ENCODE measurements around the gene PPOX. TPM values are rescaled to one million over a fixed set of nuclear protein-coding genes. Genes with fewer than 3 reads are reported as not detected.

Gene PPOX
- total and polyA plus RNA-seq, 2 experiments from 2014 or later = 26.5 to 39.6 TPM

DNA sequence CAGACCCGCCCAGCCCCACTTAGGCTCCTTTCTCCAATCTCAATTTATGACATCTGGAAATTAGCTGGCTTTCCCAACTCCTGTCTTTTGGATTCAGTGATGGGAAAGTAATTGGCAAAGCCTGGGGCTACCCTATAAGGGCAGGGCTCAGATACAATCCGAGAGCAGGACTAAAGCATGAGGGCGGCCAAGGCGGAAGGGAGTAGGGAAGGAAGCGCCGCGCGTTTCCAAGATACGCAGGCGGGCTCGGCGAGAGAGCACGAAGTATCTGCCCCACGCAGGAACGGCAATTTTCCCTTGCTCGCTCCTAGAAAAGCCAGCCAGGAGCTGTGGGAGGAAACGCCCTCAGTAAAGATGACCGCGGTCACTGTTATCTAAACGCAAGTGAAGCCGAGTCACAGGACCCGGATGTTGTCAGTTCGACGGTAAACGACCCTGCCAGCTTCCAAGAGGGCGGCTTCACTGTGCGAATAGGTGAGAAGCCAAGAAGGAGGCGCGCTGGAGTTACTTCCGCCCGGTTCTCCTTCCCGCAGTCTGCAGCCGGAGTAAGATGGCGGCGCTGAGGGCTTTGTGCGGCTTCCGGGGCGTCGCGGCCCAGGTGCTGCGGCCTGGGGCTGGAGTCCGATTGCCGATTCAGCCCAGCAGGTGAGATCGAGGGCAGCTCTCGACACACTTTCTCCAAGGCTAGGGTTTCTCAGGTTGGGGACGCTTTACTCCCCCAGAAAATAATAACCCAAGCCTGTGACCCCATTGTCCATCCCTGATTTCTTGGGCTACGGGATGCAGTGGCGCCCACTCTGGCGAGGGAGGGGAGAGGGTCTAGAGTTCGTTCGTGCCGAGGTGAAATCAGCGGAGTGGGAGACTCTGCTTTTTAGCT is 35.8 kb downstream of the PPOX start, which contains the start of gene NDUFS2:
Gene NDUFS2 (plus strand): TSS at position 532 of the 877 bp plus-strand sequence. CDS start 19 bp downstream, at position 551.
- Mint-ChIP-seq H3K36me3 (ENCODE audit: low read depth) (peaks cover 35% of the 10 kb centered on the region), H3K27ac (peak within 1 kb of the TSS; percentile 98), H3K4me1 (peaks cover 52% of the 10 kb centered on the region), H3K27me3 (ENCODE audit: insufficient read depth, low read depth, poor library complexity) (peaks cover 17% of the 10 kb centered on the region), H3K4me3 (peak within 1 kb of the TSS; percentile 89), H3K9me3 (no peaks in the 10 kb centered on the region; the same call in 2 of the 3 replicates)
- peaks cover 35% of the 10 kb centered on the region; the same call in 1 of the 2 replicates for H3F3A ChIP-seq (replicated peaks; ENCODE audit: low read depth)
- peaks cover 11% of the 10 kb centered on the region for H3K36me3 ChIP-seq (ENCODE audit: insufficient read depth)
- H3K4me2 ChIP-seq = peak within 1 kb of the TSS; percentile 85
- H3K27me3 ChIP-seq (ENCODE audit: insufficient read depth) = no peaks in the 10 kb centered on the region
- H4K20me1 ChIP-seq (replicated peaks; ENCODE audit: insufficient read depth) = no peaks in the 10 kb centered on the region; the same call in 1 of the 2 replicates
- ATAC-seq (peak; percentile 73), DNase-seq (ENCODE audit: low spot score) (peak; percentile 100)
- peaks cover 46% of the 10 kb centered on the region for H3K4me1 ChIP-seq (ENCODE audit: insufficient read depth)
- no peaks in the 10 kb centered on the region for H3K9me2 ChIP-seq (ENCODE audit: insufficient read depth)
- peak within 1 kb of the TSS; percentile 66 for H3K4me3 ChIP-seq
- H3K27ac ChIP-seq (ENCODE audit: low read depth) = peak within 1 kb of the TSS; percentile 99
- H3K79me2 ChIP-seq (replicated peaks; ENCODE audit: insufficient read depth) = peaks cover 32% of the 10 kb centered on the region
- H2AFZ ChIP-seq = peak within 1 kb of the TSS; percentile 57
- TF ChIP-seq JUNB (IDR thresholded peaks at IDR 0.05; ENCODE audit: unreplicated experiment) = no peak
- TF ChIP-seq EZH2phosphoT487 (IDR thresholded peaks at IDR 0.05; ENCODE audit: unreplicated experiment) = no peak
- TF ChIP-seq, protein P1, sequence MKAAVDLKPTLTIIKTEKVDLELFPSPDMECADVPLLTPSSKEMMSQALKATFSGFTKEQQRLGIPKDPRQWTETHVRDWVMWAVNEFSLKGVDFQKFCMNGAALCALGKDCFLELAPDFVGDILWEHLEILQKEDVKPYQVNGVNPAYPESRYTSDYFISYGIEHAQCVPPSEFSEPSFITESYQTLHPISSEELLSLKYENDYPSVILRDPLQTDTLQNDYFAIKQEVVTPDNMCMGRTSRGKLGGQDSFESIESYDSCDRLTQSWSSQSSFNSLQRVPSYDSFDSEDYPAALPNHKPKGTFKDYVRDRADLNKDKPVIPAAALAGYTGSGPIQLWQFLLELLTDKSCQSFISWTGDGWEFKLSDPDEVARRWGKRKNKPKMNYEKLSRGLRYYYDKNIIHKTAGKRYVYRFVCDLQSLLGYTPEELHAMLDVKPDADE (IDR thresholded peaks at IDR 0.05) = peak; percentile 98
- TF ChIP-seq EZH2 (IDR thresholded peaks at IDR 0.05; ENCODE audit: low read depth, unreplicated experiment) = no peak
- TF ChIP-seq ZNF331 (CRISPR knock-in tag; IDR thresholded peaks at IDR 0.05; ENCODE audit: low read depth) = no peak
- TF ChIP-seq, protein P2, sequence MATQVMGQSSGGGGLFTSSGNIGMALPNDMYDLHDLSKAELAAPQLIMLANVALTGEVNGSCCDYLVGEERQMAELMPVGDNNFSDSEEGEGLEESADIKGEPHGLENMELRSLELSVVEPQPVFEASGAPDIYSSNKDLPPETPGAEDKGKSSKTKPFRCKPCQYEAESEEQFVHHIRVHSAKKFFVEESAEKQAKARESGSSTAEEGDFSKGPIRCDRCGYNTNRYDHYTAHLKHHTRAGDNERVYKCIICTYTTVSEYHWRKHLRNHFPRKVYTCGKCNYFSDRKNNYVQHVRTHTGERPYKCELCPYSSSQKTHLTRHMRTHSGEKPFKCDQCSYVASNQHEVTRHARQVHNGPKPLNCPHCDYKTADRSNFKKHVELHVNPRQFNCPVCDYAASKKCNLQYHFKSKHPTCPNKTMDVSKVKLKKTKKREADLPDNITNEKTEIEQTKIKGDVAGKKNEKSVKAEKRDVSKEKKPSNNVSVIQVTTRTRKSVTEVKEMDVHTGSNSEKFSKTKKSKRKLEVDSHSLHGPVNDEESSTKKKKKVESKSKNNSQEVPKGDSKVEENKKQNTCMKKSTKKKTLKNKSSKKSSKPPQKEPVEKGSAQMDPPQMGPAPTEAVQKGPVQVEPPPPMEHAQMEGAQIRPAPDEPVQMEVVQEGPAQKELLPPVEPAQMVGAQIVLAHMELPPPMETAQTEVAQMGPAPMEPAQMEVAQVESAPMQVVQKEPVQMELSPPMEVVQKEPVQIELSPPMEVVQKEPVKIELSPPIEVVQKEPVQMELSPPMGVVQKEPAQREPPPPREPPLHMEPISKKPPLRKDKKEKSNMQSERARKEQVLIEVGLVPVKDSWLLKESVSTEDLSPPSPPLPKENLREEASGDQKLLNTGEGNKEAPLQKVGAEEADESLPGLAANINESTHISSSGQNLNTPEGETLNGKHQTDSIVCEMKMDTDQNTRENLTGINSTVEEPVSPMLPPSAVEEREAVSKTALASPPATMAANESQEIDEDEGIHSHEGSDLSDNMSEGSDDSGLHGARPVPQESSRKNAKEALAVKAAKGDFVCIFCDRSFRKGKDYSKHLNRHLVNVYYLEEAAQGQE (IDR thresholded peaks at IDR 0.05; ENCODE audit: unreplicated experiment) = peak; percentile 18
- TF ChIP-seq, protein P3, sequence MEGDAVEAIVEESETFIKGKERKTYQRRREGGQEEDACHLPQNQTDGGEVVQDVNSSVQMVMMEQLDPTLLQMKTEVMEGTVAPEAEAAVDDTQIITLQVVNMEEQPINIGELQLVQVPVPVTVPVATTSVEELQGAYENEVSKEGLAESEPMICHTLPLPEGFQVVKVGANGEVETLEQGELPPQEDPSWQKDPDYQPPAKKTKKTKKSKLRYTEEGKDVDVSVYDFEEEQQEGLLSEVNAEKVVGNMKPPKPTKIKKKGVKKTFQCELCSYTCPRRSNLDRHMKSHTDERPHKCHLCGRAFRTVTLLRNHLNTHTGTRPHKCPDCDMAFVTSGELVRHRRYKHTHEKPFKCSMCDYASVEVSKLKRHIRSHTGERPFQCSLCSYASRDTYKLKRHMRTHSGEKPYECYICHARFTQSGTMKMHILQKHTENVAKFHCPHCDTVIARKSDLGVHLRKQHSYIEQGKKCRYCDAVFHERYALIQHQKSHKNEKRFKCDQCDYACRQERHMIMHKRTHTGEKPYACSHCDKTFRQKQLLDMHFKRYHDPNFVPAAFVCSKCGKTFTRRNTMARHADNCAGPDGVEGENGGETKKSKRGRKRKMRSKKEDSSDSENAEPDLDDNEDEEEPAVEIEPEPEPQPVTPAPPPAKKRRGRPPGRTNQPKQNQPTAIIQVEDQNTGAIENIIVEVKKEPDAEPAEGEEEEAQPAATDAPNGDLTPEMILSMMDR (conservative IDR thresholded peaks at IDR 0.05; ENCODE audit: low read depth in 2 of 2) = peak; percentile 50 to 52
- no peak for TF ChIP-seq ZNF114 (CRISPR knock-in tag; IDR thresholded peaks at IDR 0.05)
- peak; percentile 89 for TF ChIP-seq POLR2AphosphoS5 (IDR thresholded peaks at IDR 0.05; ENCODE audit: low read depth)
- peak; percentile 74 for TF ChIP-seq CREB1 (CRISPR knock-in tag; IDR thresholded peaks at IDR 0.05; ENCODE audit: low read depth)
- TF ChIP-seq, protein P4, sequence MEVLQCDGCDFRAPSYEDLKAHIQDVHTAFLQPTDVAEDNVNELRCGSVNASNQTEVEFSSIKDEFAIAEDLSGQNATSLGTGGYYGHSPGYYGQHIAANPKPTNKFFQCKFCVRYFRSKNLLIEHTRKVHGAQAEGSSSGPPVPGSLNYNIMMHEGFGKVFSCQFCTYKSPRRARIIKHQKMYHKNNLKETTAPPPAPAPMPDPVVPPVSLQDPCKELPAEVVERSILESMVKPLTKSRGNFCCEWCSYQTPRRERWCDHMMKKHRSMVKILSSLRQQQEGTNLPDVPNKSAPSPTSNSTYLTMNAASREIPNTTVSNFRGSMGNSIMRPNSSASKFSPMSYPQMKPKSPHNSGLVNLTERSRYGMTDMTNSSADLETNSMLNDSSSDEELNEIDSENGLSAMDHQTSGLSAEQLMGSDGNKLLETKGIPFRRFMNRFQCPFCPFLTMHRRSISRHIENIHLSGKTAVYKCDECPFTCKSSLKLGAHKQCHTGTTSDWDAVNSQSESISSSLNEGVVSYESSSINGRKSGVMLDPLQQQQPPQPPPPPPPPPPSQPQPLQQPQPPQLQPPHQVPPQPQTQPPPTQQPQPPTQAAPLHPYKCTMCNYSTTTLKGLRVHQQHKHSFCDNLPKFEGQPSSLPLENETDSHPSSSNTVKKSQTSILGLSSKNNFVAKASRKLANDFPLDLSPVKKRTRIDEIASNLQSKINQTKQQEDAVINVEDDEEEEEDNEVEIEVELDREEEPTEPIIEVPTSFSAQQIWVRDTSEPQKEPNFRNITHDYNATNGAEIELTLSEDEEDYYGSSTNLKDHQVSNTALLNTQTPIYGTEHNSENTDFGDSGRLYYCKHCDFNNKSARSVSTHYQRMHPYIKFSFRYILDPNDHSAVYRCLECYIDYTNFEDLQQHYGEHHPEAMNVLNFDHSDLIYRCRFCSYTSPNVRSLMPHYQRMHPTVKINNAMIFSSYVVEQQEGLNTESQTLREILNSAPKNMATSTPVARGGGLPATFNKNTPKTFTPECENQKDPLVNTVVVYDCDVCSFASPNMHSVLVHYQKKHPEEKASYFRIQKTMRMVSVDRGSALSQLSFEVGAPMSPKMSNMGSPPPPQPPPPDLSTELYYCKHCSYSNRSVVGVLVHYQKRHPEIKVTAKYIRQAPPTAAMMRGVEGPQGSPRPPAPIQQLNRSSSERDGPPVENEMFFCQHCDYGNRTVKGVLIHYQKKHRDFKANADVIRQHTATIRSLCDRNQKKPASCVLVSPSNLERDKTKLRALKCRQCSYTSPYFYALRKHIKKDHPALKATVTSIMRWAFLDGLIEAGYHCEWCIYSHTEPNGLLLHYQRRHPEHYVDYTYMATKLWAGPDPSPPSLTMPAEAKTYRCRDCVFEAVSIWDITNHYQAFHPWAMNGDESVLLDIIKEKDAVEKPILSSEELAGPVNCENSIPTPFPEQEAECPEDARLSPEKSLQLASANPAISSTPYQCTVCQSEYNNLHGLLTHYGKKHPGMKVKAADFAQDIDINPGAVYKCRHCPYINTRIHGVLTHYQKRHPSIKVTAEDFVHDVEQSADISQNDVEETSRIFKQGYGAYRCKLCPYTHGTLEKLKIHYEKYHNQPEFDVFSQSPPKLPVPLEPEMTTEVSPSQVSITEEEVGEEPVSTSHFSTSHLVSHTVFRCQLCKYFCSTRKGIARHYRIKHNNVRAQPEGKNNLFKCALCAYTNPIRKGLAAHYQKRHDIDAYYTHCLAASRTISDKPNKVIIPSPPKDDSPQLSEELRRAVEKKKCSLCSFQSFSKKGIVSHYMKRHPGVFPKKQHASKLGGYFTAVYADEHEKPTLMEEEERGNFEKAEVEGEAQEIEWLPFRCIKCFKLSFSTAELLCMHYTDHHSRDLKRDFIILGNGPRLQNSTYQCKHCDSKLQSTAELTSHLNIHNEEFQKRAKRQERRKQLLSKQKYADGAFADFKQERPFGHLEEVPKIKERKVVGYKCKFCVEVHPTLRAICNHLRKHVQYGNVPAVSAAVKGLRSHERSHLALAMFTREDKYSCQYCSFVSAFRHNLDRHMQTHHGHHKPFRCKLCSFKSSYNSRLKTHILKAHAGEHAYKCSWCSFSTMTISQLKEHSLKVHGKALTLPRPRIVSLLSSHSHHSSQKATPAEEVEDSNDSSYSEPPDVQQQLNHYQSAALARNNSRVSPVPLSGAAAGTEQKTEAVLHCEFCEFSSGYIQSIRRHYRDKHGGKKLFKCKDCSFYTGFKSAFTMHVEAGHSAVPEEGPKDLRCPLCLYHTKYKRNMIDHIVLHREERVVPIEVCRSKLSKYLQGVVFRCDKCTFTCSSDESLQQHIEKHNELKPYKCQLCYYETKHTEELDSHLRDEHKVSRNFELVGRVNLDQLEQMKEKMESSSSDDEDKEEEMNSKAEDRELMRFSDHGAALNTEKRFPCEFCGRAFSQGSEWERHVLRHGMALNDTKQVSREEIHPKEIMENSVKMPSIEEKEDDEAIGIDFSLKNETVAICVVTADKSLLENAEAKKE (CRISPR knock-in tag; IDR thresholded peaks at IDR 0.05) = no peak
- no peak for TF ChIP-seq STAT1 (IDR thresholded peaks at IDR 0.05; ENCODE audit: unreplicated experiment)
- 0 out of 2 replicates have a peak, but pooled peaks have one; percentile 32 for TF ChIP-seq NANOG (IDR thresholded peaks at IDR 0.05; ENCODE audit: borderline replicate concordance)
